CD4-positive, alpha-beta T cell treated with Interleukin-1 beta for 1 hour (primary cell): Measurements from ENCODE around the gene TIMP3.
"Not testable (repeated sequence)": the region's sequence is repeated elsewhere in the genome, so short reads cannot be mapped to it uniquely, and the experiment has no call there.

Source experiments
- DNase-seq, 2 donors: peaks; one replicate each; pipeline ENCODE4 v3.0.0-alpha.2; 2020 to 2022

Gene TIMP3

GRCh38 chr22:32858121-32858703 lies 56.7 kb downstream of the TIMP3 start:
- no peak for DNase-seq

GRCh38 chr22:32858957-32859356 lies 57.5 kb downstream of the TIMP3 start:
- DNase-seq: no peak

DNA sequence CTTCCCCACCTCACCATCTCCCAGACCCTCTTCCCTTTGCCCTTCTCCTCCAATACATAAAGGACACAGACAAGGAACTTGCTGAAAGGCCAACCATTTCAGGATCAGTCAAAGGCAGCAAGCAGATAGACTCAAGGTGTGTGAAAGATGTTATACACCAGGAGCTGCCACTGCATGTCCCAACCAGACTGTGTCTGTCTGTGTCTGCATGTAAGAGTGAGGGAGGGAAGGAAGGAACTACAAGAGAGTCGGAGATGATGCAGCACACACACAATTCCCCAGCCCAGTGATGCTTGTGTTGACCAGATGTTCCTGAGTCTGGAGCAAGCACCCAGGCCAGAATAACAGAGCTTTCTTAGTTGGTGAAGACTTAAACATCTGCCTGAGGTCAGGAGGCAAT lies 58.2 kb downstream of the TIMP3 start:
- DNase-seq: no peak

DNA sequence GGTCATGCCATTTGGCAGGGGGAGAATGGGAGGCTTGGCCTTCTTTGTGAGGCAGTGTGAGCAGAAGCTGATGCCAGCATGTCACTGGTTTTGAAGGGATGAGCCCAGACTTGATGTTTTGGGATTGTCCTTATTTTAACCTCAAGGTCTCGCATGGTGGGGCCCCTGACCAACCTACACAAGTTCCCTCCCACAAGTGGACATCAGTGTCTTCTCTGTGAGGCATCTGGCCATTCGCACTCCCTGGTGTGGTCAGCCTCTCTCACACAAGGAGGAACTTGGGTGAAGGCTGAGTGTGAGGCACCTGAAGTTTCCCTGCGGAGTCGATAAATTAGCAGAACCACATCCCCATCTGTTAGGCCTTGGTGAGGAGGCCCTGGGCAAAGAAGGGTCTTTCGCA lies 59.8 kb downstream of the TIMP3 start:
- no peak for DNase-seq

- DNase-seq: no peak
Observed at GRCh38 chr22:32862083-32862482, 60.6 kb downstream of the TIMP3 start.

GRCh38 chr22:32862936-32863661 lies 61.6 kb downstream of the TIMP3 start:
- no peak for DNase-seq

- no peak for DNase-seq
Observed at GRCh38 chr22:32864041-32864440, 62.5 kb downstream of the TIMP3 start.

GRCh38 chr22:32864596-32864995 lies 63.1 kb downstream of the TIMP3 start:
- no peak for DNase-seq

DNA sequence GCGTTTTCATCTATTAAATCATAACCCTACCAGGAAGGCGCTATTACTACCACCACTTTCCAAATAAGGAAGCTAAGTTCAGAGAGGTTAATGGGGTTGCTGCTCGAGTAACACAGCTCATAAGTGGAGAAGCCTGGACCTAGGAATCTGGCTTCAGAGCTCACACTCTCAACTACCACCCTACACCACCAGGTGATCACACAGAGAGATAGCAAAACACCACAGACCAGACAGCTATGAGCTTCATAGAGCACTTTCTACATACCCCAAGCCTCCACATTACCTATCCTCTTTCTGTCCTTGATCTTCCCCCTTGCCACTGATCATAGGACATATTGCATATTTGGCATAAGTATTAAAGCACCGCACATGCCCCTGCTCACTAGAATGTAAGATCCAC lies 65.4 kb downstream of the TIMP3 start:
- no peak for DNase-seq

DNA sequence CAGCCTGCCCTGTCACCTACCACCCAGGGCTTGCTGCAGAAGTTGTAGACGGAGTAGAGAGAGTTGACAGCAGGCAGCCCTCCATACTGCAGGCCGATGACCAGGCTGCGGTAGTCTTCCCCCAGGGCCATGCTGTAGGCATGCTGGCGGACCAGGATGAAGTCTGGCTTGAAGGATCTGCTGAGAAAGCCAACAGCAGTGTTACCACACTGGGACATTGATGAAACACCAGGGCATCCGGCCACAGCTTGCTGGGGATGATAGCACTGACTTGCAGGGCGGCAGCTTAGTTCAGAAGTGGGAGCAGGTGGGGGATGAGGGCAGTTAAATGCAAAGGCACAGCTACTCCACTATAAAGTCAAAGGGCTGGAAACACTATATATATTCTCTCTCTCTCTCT lies 67.4 kb downstream of the TIMP3 start:
- no peak for DNase-seq

DNA sequence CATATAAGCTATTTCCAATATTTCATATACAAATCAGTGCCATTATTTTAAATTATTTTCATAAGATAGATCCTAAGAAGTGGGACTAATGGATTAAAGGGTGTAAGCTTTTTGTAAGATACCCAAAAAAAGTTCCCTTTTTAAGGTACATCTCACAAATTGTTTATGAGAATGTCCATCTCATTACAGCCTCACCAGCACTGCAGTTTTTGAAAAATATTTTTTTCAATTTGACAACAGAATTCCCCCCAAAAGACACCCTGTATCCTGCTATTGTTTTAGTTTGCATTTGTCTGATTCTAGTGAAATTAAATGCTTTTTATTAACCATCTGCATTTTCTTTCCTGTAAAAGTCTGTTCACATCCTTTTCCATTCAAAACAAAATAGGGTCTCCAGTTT lies 69.0 kb downstream of the TIMP3 start:
- no peak for DNase-seq

GRCh38 chr22:32873604-32874003 lies 72.1 kb downstream of the TIMP3 start:
- DNase-seq: not testable (repeated sequence)

- DNase-seq: no peak
Observed at GRCh38 chr22:32874385-32874784, 72.9 kb downstream of the TIMP3 start.

- DNase-seq: no peak
Observed at GRCh38 chr22:32874976-32875375, 73.5 kb downstream of the TIMP3 start.

- no peak for DNase-seq
Observed at GRCh38 chr22:32876516-32876915, 75.0 kb downstream of the TIMP3 start.

GRCh38 chr22:32877196-32877595 lies 75.7 kb downstream of the TIMP3 start:
- DNase-seq: no peak

- no peak for DNase-seq
Observed at GRCh38 chr22:32879550-32879949, 78.0 kb downstream of the TIMP3 start.

DNA sequence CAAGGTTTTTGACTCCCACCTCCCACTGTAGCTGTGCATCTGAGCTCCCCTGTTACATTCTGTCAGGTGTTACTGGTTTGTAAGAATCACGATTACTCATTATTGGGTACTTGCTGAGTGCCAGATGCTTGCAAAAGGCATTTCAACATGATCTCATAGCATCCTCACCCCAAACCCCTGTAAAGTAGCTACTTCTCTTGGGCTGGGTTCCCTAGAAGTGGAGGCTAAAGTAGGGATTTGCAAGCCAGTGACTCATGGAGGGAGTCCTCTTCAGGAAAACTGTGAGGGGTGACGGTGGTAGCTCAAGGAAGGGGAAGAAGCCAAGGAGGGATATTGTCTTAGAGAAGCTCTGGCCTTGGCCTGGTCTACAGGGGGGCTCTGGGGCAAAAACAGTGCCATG lies 78.6 kb downstream of the TIMP3 start:
- no peak for DNase-seq

- no peak for DNase-seq
Observed at GRCh38 chr22:32880505-32880892, 79.0 kb downstream of the TIMP3 start.

DNA sequence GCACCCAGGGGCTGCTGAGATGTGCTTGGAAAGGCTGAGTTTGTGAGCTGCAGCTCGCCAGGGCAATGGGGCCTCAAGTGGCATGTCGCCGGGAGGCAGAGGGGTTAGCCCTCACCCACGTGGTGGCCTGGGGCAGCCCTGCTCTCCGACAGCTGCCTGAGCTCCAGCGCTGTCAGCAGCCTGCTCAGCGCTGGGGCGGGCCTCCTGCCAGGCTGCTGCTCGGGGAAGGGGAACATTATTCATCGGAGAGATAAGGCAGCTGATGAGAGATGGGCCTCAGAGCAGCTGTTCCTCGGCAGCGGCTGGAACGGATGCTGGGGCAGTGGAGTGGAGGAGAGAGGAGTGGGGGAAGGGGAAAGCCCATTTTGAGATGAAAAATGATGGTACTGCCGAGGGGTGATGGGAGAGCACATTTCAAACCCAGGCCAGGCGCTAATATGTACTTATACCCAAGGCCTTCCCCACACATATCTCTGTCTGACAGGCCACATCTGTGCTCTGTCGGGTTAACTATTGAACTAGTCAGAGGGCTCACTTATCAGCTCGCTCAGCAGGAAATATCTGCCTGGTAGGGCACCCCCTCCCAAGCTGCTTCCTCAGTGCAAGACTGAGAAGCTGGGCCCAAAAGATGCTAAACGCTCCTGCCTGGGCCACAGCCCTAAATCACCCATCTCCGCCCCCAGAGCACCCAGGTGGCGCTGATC lies 79.5 kb downstream of the TIMP3 start:
- peak in 1 of 2 donors; percentile 26 for DNase-seq

DNA sequence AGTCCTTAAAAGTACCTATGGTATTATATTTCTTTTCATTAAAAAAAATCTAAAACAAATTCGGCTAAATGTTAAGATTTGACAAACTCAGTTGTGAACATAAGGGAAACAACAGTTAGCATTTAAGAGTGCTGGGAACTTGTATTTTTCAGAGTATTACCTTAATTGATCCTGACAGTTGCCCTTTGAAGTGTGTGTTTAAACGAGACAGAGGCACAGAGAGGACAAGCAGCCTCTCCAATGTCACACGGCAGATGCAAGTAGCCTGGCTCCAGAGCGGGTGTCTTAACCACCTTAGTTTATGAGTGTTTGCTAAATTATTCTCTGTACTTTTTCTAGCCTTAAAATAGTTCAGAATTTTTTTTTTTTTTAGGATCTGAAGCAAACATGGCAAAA lies 80.9 kb downstream of the TIMP3 start:
- no peak for DNase-seq

GRCh38 chr22:32882774-32883530 lies 81.4 kb downstream of the TIMP3 start:
- DNase-seq: no peak

GRCh38 chr22:32887324-32887980 lies 85.9 kb downstream of the TIMP3 start:
- DNase-seq: no peak
